Measurements from ENCODE around the gene TIMM44.
"Not testable (repeated sequence)": the region's sequence is repeated elsewhere in the genome, so short reads cannot be mapped to it uniquely, and the experiment has no call there.

The TIMM44 gene

DNA sequence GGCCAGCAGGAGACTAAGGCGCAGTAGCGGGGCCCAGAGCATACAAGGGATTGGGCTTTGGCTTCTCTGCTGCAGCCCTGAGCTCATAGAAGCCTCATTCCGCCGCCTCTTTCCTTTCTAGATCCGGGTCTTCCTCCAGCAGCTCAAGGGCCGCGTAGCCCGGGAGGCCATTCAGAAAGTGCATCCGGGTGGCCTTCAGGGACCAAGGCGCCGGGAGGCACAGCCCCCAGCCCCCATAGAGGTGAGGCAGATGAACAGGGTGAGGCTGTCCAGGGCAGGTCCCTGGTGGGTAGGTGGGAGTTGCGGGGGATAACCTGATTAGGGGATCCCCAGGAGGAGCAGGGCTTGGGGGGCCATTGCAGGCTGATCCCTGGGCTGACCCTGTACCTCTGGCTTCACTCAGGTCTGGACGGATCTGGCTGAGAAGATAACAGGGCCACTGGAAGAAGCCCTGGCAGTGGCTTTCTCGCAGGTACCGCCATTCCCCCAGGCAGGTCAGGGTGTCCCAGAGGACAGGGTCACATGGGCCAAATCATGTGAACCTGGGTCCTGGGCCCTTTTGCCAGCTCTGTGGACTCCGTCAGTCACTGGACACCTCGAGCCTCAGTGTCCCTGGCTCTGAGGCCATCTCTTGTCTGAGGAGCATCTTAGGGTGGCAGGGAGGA lies 22.0 kb downstream of the TIMM44 start:
- ATAC-seq: peak; percentile 2; the same call in 2 of the 3 replicates
- TF ChIP-seq ZFP3 (CRISPR knock-in tag; IDR thresholded peaks at IDR 0.05): no peak
- TF ChIP-seq, protein P1, sequence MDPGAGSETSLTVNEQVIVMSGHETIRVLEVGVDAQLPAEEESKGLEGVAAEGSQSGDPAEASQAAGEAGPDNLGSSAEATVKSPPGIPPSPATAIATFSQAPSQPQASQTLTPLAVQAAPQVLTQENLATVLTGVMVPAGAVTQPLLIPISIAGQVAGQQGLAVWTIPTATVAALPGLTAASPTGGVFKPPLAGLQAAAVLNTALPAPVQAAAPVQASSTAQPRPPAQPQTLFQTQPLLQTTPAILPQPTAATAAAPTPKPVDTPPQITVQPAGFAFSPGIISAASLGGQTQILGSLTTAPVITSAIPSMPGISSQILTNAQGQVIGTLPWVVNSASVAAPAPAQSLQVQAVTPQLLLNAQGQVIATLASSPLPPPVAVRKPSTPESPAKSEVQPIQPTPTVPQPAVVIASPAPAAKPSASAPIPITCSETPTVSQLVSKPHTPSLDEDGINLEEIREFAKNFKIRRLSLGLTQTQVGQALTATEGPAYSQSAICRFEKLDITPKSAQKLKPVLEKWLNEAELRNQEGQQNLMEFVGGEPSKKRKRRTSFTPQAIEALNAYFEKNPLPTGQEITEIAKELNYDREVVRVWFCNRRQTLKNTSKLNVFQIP (CRISPR knock-in tag; IDR thresholded peaks at IDR 0.05; ENCODE audit: borderline replicate concordance, low read depth): no peak

DNA sequence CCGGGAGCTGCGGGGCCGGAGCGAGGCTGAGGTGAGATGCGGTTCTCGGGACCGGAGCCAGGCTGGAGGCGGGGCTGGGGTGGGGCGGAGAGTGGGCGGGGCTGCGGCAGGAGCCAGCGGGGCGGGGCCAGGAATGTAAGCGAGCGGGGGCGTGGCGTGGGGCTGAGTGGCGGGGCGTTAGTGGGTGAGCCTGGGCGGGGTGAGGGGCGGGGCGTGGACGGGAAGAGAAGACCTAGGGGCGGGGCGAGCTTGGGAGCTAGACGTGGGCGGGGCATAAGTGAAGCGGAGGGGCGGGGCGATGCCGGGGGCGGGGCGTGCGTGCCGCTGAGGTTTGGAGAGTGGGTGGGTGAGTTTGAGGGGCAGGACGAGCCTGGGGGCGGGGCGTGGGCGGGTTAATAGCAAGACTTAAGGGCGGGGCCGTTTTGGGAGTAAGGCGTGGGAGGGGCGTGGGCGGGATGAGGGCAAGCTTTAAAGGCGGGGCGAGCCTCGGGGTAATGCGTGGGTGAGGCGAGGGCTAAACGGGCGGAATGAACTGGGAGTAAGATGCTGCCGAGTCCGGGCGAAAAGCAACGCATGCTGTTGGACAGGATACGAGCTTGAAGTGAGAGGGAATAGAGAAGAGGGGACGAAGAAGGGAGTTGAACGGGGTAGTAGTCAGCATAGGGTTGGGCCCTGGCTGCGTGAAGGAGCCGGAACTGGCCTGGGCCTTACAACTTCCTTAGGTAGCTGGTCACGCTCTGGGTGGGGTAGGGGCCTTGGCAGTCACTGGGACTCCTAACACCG lies 22.8 kb downstream of the TIMM44 start:
- ATAC-seq: peak; percentile 46
- TF ChIP-seq BACH2 (CRISPR knock-in tag; IDR thresholded peaks at IDR 0.05; ENCODE audit: borderline replicate concordance): no peak

DNA sequence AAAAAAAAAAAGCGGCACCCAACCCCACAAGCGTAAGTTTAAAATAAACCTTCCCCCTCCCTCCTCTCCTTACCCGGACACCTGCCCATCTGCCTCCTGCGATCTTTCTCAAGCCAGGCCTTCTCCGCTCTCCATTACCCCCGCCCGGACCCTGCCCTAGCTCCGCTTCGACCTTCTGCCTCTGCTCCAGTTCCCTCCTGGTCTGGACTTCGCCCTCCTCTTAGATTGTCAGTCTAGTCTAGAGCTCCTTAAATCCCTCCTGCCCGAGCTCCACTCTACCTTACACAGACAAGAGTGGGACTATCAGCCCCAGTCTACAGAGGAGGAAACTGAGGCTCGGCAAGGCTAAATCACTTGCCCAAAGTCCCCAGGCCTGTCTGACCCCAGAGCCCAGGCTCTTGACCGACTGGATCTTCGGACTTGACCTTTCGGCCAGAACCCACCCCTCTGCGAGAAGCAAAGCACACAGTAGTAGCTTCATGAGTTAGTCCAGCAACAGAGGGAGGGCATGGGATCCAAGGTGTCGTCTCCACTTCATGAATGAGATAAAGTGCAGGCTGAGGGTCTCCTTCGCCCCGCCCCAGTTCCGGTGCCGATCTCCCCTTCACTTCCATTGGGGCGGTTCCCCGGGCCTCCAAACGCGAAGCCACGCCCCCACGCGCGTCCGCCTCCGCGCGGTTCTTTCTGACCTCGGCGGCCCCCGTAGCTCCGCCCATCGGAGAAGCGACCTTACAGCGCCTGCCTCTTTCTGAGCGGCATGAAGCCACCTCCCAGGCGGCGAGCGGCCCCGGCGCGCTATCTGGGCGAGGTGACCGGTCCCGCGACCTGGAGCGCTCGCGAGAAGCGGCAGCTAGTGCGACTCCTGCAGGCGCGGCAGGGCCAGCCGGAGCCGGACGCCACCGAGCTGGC lies 23.6 kb downstream of the TIMM44 start, which contains the start of gene SNAPC2:
TSS of gene SNAPC2 (plus strand) at position 729 of the 909 bp plus-strand sequence. CDS start at position 758, 29 bp downstream.
- no peak for TF ChIP-seq TOX (CRISPR knock-in tag; IDR thresholded peaks at IDR 0.05; ENCODE audit: borderline replicate concordance)
- TF ChIP-seq ZNF70 (CRISPR knock-in tag; IDR thresholded peaks at IDR 0.05): no peak
- TF ChIP-seq ESRRG (CRISPR knock-in tag; IDR thresholded peaks at IDR 0.05): no peak
- TF ChIP-seq OSR1 (CRISPR knock-in tag; IDR thresholded peaks at IDR 0.05): no peak
- no peak for TF ChIP-seq ZC3H10 (CRISPR knock-in tag; IDR thresholded peaks at IDR 0.05)
- no peak for TF ChIP-seq RARB (CRISPR knock-in tag; IDR thresholded peaks at IDR 0.05)
- TF ChIP-seq TCF4 (CRISPR knock-in tag; IDR thresholded peaks at IDR 0.05; ENCODE audit: borderline replicate concordance): no peak
- TF ChIP-seq, protein P2, sequence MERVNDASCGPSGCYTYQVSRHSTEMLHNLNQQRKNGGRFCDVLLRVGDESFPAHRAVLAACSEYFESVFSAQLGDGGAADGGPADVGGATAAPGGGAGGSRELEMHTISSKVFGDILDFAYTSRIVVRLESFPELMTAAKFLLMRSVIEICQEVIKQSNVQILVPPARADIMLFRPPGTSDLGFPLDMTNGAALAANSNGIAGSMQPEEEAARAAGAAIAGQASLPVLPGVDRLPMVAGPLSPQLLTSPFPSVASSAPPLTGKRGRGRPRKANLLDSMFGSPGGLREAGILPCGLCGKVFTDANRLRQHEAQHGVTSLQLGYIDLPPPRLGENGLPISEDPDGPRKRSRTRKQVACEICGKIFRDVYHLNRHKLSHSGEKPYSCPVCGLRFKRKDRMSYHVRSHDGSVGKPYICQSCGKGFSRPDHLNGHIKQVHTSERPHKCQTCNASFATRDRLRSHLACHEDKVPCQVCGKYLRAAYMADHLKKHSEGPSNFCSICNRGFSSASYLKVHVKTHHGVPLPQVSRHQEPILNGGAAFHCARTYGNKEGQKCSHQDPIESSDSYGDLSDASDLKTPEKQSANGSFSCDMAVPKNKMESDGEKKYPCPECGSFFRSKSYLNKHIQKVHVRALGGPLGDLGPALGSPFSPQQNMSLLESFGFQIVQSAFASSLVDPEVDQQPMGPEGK (CRISPR knock-in tag; IDR thresholded peaks at IDR 0.05; ENCODE audit: borderline replicate concordance): no peak
- no peak for TF ChIP-seq ISL1 (CRISPR knock-in tag; IDR thresholded peaks at IDR 0.05)
- peak; percentile 64 for ATAC-seq

DNA sequence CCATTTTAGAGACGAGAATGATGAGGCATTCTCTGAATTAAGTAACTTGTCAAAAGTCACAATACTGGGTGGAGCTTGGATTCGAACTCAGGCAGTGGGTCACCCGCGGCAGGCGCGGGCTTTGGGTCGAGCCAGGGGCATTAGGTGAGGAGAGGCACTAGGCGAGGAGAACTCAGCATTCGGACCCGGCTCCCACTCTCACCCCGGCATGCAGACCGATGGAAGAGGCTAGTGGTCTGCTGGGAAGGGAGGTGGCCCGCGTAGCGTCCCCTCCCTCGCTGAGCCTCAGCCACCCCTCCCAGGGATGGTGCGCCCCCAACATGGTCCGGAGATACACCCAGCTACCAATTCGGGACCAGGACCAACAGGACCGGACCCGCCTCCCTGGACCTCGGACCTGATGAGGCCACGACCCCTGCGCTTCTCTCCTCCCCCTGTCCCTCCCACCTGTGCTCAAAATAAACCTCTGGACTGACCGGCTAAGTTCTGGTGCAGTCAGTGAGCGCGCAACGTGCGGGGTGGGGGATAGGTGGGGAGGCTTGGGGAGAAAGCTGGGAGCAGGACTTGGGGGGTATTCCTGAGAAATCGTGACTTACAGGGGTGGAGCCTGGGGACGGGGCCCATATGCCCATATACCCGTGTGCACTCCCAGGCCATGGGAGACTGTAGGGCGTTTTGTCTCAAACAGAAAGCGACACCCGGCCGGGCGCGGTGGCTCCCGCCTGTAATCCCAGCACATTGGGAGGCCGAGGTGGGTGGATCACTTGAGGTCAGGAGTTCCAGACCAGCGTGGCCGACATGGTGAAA lies 24.6 kb downstream of the TIMM44 start:
- TF ChIP-seq ISL1 (CRISPR knock-in tag; IDR thresholded peaks at IDR 0.05): no peak
- ATAC-seq: no peak

DNA sequence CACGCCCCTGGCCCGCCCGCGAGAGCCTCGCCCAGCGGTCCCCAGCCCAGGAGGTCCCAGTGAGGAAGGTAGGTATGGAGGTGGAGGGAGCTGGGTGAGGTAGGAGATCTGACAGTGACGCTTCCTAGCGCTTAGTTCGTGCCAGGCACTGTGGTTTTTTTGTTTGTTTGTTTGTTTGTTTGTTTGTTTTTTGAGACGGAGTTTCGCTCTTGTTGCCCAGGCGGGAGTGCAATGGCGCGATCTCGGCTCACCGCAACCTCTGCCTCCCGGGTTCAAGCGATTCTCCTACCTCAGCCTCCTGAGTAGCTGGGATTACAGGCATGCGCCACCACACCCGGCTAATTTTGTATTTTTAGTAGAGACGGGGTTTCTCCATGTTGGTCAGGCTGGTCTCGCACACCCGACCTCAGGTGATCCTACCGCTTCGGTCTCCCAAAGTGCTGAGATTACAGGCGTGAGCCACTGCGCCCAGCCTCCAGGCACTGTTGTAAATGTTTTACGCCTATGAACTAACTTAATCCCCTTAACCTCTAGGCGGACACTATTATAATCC lies 25.3 kb downstream of the TIMM44 start:
- ATAC-seq: not testable (repeated sequence)

DNA sequence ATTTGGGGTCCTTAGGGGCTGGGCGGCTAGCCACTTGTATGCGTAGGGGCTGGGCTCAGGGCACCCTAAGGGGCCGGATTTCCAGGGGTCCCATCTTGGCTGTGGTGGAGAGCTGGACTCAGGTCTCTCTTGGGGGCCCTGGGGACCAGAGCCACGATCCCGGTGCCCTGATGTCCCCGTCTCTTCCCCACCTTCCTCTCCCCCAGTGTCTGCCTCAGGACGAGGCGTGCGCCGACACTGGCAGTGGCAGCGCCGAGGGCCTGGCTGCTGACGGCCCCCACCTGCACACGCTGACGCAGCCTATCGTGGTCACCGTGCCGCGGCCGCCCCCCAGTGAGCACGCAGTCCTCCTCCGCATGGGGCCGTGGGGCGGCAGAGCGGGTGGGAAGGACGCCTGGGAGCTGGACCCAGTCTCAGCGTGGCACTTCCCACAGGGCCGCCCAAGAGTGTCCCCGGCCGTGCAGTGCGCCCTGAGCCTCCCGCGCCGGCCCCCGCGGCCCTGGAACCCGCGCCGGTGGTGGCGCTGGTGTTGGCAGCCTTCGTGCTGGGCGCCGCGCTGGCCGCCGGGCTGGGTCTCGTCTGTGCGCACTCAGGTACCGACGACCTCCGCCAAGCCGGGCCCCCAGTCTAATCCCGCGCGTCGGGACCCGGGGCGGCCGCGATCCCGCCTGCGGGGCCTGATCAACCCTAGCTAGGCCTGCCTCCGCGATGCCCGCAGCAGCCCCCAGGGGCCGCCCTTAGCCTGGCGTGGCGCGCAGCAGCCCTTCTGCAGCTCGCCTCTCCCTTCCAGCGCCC lies 26.0 kb downstream of the TIMM44 start:
- peak; percentile 28 for ATAC-seq
- TF ChIP-seq PPARA (CRISPR knock-in tag; IDR thresholded peaks at IDR 0.05; ENCODE audit: borderline replicate concordance): no peak
- TF ChIP-seq ZFP3 (CRISPR knock-in tag; IDR thresholded peaks at IDR 0.05): no peak
- TF ChIP-seq, protein P1 (CRISPR knock-in tag; IDR thresholded peaks at IDR 0.05; ENCODE audit: borderline replicate concordance, low read depth): no peak
- no peak for TF ChIP-seq ARNTL (CRISPR knock-in tag; IDR thresholded peaks at IDR 0.05; ENCODE audit: borderline replicate concordance, low read depth)
- TF ChIP-seq SNAI2 (CRISPR knock-in tag; IDR thresholded peaks at IDR 0.05): no peak
- TF ChIP-seq ESRRG (CRISPR knock-in tag; IDR thresholded peaks at IDR 0.05): no peak
- TF ChIP-seq ZNF70 (CRISPR knock-in tag; IDR thresholded peaks at IDR 0.05): no peak
- TF ChIP-seq TOX (CRISPR knock-in tag; IDR thresholded peaks at IDR 0.05; ENCODE audit: borderline replicate concordance): no peak
- no peak for TF ChIP-seq ZNF8 (CRISPR knock-in tag; IDR thresholded peaks at IDR 0.05)
- no peak for TF ChIP-seq ISL1 (CRISPR knock-in tag; IDR thresholded peaks at IDR 0.05)
- no peak for TF ChIP-seq CSDC2 (CRISPR knock-in tag; IDR thresholded peaks at IDR 0.05)
- TF ChIP-seq OSR1 (CRISPR knock-in tag; IDR thresholded peaks at IDR 0.05): no peak
- no peak for TF ChIP-seq RARB (CRISPR knock-in tag; IDR thresholded peaks at IDR 0.05)
- TF ChIP-seq BACH2 (CRISPR knock-in tag; IDR thresholded peaks at IDR 0.05; ENCODE audit: borderline replicate concordance): no peak
- TF ChIP-seq, protein P3, sequence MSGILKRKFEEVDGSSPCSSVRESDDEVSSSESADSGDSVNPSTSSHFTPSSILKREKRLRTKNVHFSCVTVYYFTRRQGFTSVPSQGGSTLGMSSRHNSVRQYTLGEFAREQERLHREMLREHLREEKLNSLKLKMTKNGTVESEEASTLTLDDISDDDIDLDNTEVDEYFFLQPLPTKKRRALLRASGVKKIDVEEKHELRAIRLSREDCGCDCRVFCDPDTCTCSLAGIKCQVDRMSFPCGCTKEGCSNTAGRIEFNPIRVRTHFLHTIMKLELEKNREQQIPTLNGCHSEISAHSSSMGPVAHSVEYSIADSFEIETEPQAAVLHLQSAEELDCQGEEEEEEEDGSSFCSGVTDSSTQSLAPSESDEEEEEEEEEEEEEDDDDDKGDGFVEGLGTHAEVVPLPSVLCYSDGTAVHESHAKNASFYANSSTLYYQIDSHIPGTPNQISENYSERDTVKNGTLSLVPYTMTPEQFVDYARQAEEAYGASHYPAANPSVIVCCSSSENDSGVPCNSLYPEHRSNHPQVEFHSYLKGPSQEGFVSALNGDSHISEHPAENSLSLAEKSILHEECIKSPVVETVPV (CRISPR knock-in tag; IDR thresholded peaks at IDR 0.05): no peak
